Astrocyte of the spinal cord (primary cell): Measurements from ENCODE around the gene UPF2.

Experiments
- DNase-seq: peaks from one replicate; pipeline ENCODE4 v3.0.0; 2011; ENCODE audit warnings: low read depth, low spot score
- H3K4me3 ChIP-seq: 2 replicates; pipeline ENCODE4 v1.5.1; 2011; ENCODE audit warnings: low read depth, mild to moderate bottlenecking, low read length, moderate library complexity
- CTCF ChIP-seq: IDR thresholded peaks from 2 replicates; pipeline ENCODE4 v1.5.1; 2012; ENCODE audit warnings: low read depth, mild to moderate bottlenecking, low read length, inconsistent platforms
- in situ Hi-C: cut with HindIII; loops from 2 replicates; pipeline ENCODE4 v1.10.0; 2017; ENCODE audit warnings: low sequenced_read_pairs

Gene UPF2

GRCh38 chr10:11930312-11930978, 112.2 kb downstream of the UPF2 start:
- H3K4me3 ChIP-seq, result no peak overlapping the region
- in situ Hi-C loops, result no loop called here
- no peak for TF ChIP-seq CTCF
- no peak for DNase-seq

GRCh38 chr10:11927746-11928145, 114.9 kb downstream of the UPF2 start:
- no peak for TF ChIP-seq CTCF
- DNase-seq, result no peak
- in situ Hi-C loops, result no loop called here
- no peak overlapping the region for H3K4me3 ChIP-seq

GRCh38 chr10:11921800-11922392, 120.7 kb downstream of the UPF2 start:
- in situ Hi-C loops, result no loop called here
- no peak for DNase-seq
- TF ChIP-seq CTCF, result no peak
- H3K4me3 ChIP-seq, result no peak overlapping the region

- in situ Hi-C loops, result no loop called here
- TF ChIP-seq CTCF, result no peak
- H3K4me3 ChIP-seq, result no peak overlapping the region
- DNase-seq, result no peak
Observed at GRCh38 chr10:11919271-11919670, 123.3 kb downstream of the UPF2 start.

- no peak overlapping the region for H3K4me3 ChIP-seq
- TF ChIP-seq CTCF, result no peak
- no peak for DNase-seq
- in situ Hi-C loops, result no loop called here
Observed at GRCh38 chr10:11918384-11918783, 124.2 kb downstream of the UPF2 start.

GRCh38 chr10:11913079-11913641, 129.4 kb downstream of the UPF2 start:
- no peak overlapping the region for H3K4me3 ChIP-seq
- no peak for DNase-seq
- TF ChIP-seq CTCF, result no peak
- in situ Hi-C loops, result no loop called here
